ENCODE data around the gene SORBS1. TPM values are rescaled to one million over a fixed set of nuclear protein-coding genes. Genes with fewer than 3 reads are reported as not detected.

The SORBS1 gene
- total and polyA plus RNA-seq, 2 experiments from 2014 or later = 17.0 to 40.2 TPM

DNA sequence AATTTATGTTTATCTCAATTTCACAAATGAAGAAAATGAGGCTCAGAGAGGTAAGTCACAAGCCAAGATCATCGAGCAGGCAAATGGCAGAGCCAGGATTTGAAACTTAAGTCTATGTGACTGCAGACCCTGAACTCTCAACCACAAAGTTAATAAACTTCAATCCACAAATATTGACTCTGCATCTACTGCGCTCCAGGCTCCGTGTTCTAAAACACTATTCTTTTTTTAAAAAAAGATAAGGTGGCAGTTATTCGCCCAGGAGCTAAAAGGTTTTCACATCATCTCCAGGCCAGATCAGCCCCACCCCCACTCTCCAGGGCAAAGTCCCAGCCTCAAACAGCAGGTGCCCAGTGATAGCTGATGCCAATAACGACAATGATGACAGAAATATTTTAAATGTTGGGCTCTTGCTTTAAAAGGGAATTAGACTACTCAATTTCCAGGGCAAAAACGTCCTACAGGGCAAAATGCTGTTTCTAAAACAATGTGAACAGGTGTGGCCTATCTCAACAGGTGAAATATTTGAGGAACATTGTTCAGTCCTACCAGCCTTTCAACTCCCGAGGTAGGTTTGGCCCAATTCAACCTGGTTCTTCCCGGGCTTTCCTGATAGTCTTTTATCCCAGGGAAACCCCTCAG is 85.2 kb downstream of the SORBS1 start:
- 39% methylated on average over 8 of the region's 8 CpGs for WGBS (ENCODE audit: low lambda C conversion rate, missing lambda C conversion rate)
- Histone ChIP-seq H3K4me1 (ENCODE audit: insufficient read depth) (peaks cover 75% of the 10 kb centered on the region), H4K20me1 (ENCODE audit: insufficient read depth, poor library complexity, severe bottlenecking) (no peaks in the 10 kb centered on the region), H3K4me3 (no peak overlapping the region), H2AFZ (no peak overlapping the region), H3K27me3 (no peaks in the 10 kb centered on the region), H3K79me2 (peaks cover 20% of the 10 kb centered on the region), H3K9me3 (ENCODE audit: low read depth) (no peaks in the 10 kb centered on the region), H3K9me2 (replicated peaks; ENCODE audit: insufficient read depth) (no peaks in the 10 kb centered on the region), H3K4me2 (peak overlapping the region; percentile 34), H3K27ac (peak overlapping the region; percentile 90), H3K36me3 (replicated peaks; ENCODE audit: insufficient read depth, low read depth) (no peaks in the 10 kb centered on the region)
- TF ChIP-seq EZH2 (IDR thresholded peaks at IDR 0.05; ENCODE audit: borderline replicate concordance) (no peak), EZH2phosphoT487 (IDR thresholded peaks at IDR 0.05; ENCODE audit: low read depth, severe bottlenecking, unreplicated experiment) (no peak)
- TF ChIP-seq, protein P1, sequence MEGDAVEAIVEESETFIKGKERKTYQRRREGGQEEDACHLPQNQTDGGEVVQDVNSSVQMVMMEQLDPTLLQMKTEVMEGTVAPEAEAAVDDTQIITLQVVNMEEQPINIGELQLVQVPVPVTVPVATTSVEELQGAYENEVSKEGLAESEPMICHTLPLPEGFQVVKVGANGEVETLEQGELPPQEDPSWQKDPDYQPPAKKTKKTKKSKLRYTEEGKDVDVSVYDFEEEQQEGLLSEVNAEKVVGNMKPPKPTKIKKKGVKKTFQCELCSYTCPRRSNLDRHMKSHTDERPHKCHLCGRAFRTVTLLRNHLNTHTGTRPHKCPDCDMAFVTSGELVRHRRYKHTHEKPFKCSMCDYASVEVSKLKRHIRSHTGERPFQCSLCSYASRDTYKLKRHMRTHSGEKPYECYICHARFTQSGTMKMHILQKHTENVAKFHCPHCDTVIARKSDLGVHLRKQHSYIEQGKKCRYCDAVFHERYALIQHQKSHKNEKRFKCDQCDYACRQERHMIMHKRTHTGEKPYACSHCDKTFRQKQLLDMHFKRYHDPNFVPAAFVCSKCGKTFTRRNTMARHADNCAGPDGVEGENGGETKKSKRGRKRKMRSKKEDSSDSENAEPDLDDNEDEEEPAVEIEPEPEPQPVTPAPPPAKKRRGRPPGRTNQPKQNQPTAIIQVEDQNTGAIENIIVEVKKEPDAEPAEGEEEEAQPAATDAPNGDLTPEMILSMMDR (IDR thresholded peaks at IDR 0.05; ENCODE audit: poor library complexity) = no peak
- peak; percentile 76 for DNase-seq (ENCODE audit: low spot score)

DNA sequence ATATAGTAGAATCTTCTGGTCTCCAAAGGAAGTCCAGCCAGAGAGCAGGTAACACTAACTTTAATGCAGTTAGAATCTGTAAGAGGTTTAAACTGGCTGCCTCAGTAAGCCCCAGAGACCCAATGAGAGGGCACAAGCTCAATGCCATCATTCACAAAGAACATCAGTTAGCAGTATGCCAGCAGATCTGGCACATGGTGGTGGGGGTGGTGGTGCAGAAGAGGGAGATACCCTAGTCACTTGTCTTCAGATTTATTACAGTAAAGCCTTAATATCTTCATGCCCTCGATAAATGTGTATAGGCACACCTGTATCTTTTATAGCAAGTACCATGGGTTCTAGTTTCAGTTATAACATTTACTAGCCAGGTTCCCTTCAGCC is 86.2 kb downstream of the SORBS1 start:
- H3K9me2 ChIP-seq (replicated peaks; ENCODE audit: insufficient read depth) = no peaks in the 10 kb centered on the region
- WGBS (ENCODE audit: low lambda C conversion rate, missing lambda C conversion rate) = 90% methylated on average over 1 of the region's 1 CpG
- no peaks in the 10 kb centered on the region for H4K20me1 ChIP-seq (ENCODE audit: insufficient read depth, poor library complexity, severe bottlenecking)
- H3K36me3 ChIP-seq (replicated peaks; ENCODE audit: insufficient read depth, low read depth) = no peaks in the 10 kb centered on the region
- H3K79me2 ChIP-seq = peaks cover 25% of the 10 kb centered on the region
- H3K27me3 ChIP-seq = no peaks in the 10 kb centered on the region
- no peak for TF ChIP-seq EZH2phosphoT487 (IDR thresholded peaks at IDR 0.05; ENCODE audit: low read depth, severe bottlenecking, unreplicated experiment)
- TF ChIP-seq, protein P1 (IDR thresholded peaks at IDR 0.05; ENCODE audit: poor library complexity) = no peak
- TF ChIP-seq EZH2 (IDR thresholded peaks at IDR 0.05; ENCODE audit: borderline replicate concordance) = no peak
- peak overlapping the region; percentile 90 for H3K27ac ChIP-seq
- no peak overlapping the region for H2AFZ ChIP-seq
- no peaks in the 10 kb centered on the region for H3K9me3 ChIP-seq (ENCODE audit: low read depth)
- no peak for DNase-seq (ENCODE audit: low spot score)
- H3K4me1 ChIP-seq (ENCODE audit: insufficient read depth) = peaks cover 74% of the 10 kb centered on the region
- no peak overlapping the region for H3K4me3 ChIP-seq
- peak overlapping the region; percentile 25 for H3K4me2 ChIP-seq

DNA sequence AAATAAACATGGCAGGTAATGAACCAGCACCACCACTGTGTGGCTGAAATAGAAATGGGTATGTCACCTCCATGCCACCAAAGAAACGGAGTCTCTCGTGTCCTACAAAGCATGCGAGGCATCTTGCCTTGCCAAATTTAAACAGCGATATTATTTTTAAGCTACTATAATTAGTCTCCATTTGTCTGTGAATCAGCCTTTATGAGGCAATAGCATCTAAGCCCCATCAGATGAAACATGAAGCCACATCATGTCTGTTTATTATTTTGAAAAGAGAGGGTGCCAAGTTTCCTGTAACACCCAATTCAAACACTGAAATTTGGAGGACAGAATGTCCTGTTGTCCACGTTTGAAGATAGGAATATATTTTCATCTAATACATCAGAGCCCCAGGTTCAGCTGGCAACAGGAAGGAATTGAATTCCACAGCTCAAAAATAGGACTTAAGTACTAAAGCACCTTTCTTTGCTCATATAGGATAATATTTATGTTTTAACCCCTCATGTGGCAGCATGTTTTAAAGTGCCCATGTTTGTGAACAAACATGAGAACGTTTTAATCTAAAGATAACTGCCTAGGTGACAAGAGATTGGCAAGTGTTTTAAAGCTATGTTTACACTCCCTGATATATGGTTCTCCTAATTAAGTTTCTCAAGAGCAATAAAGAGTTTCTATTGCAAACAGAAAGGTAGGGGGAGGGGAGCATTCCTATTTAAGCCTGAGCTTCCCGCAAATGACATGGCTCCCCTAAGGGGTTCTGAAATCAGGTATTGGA is 86.8 kb downstream of the SORBS1 start:
- Histone ChIP-seq H4K20me1 (ENCODE audit: insufficient read depth, poor library complexity, severe bottlenecking) (no peaks in the 10 kb centered on the region), H3K9me2 (replicated peaks; ENCODE audit: insufficient read depth) (no peaks in the 10 kb centered on the region), H3K4me3 (no peak overlapping the region), H3K9me3 (ENCODE audit: low read depth) (no peaks in the 10 kb centered on the region), H3K27ac (peak overlapping the region; percentile 90), H3K36me3 (replicated peaks; ENCODE audit: insufficient read depth, low read depth) (no peaks in the 10 kb centered on the region), H3K79me2 (peaks cover 31% of the 10 kb centered on the region), H3K4me1 (ENCODE audit: insufficient read depth) (peaks cover 74% of the 10 kb centered on the region), H3K4me2 (peak overlapping the region; percentile 25), H2AFZ (no peak overlapping the region), H3K27me3 (no peaks in the 10 kb centered on the region)
- DNase-seq (ENCODE audit: low spot score) = peak; percentile 70
- 28% methylated on average over 7 of the region's 7 CpGs for WGBS (ENCODE audit: low lambda C conversion rate, missing lambda C conversion rate)
- TF ChIP-seq, protein P1 (IDR thresholded peaks at IDR 0.05; ENCODE audit: poor library complexity) = no peak

All from hepatocyte (in vitro differentiated cells).